ENCODE measurements around the gene COLGALT1.
"Not testable (repeated sequence)": the region's sequence is repeated elsewhere in the genome, so short reads cannot be mapped to it uniquely, and the experiment has no call there.

The COLGALT1 gene

GRCh38 chr19:17534767-17535166, 20.7 kb upstream of the COLGALT1 start:
- no peak for DNase-seq

- no peak for DNase-seq
Observed at GRCh38 chr19:17536955-17537354, 18.5 kb upstream of the COLGALT1 start.

GRCh38 chr19:17538684-17539237, 16.7 kb upstream of the COLGALT1 start:
- DNase-seq: no peak

- DNase-seq: peak; percentile 54
Observed at GRCh38 chr19:17539238-17540117, 16.0 kb upstream of the COLGALT1 start.

- DNase-seq: no peak
Observed at GRCh38 chr19:17540174-17540573, 15.3 kb upstream of the COLGALT1 start.

GRCh38 chr19:17541184-17541759, 14.2 kb upstream of the COLGALT1 start:
- no peak for DNase-seq

GRCh38 chr19:17542042-17542441, 13.4 kb upstream of the COLGALT1 start:
- no peak for DNase-seq

GRCh38 chr19:17542793-17543582, 12.5 kb upstream of the COLGALT1 start:
- DNase-seq: no peak

GRCh38 chr19:17543986-17544385, 11.5 kb upstream of the COLGALT1 start:
- no peak for DNase-seq

GRCh38 chr19:17544418-17544817, 11.0 kb upstream of the COLGALT1 start:
- no peak for DNase-seq

GRCh38 chr19:17548145-17548544, 7.3 kb upstream of the COLGALT1 start:
- no peak for DNase-seq

GRCh38 chr19:17549085-17549740, 6.2 kb upstream of the COLGALT1 start:
- DNase-seq: no peak

GRCh38 chr19:17550076-17550667, 5.3 kb upstream of the COLGALT1 start:
- no peak for DNase-seq

- not testable (repeated sequence) for DNase-seq
Observed at GRCh38 chr19:17552735-17553134, 2.7 kb upstream of the COLGALT1 start.

GRCh38 chr19:17553256-17553655, 2.2 kb upstream of the COLGALT1 start:
- peak; percentile 42 for DNase-seq

GRCh38 chr19:17554968-17555479, 425 bp upstream of the COLGALT1 start:
- no peak for DNase-seq

GRCh38 chr19:17555929-17556813, 722 bp downstream of the COLGALT1 start:
- DNase-seq: no peak

GRCh38 chr19:17556995-17557394, 1.5 kb downstream of the COLGALT1 start:
- DNase-seq: no peak

- DNase-seq: no peak
Observed at GRCh38 chr19:17557466-17557865, 2.0 kb downstream of the COLGALT1 start.

- DNase-seq: no peak
Observed at GRCh38 chr19:17560205-17560595, 4.8 kb downstream of the COLGALT1 start.

GRCh38 chr19:17562097-17562496, 6.6 kb downstream of the COLGALT1 start:
- no peak for DNase-seq

All from amniotic stem cell (primary cell).